Myocyte (in vitro differentiated cells): ENCODE measurements around the gene RAB25. TPM values are rescaled to one million over a fixed set of nuclear protein-coding genes. Genes with fewer than 3 reads are reported as not detected.
"Not testable (repeated sequence)": the region's sequence is repeated elsewhere in the genome, so short reads cannot be mapped to it uniquely, and the experiment has no call there.

Source experiments
- DNase-seq: peaks from one replicate; pipeline ENCODE4 v3.0.0-alpha.2; 2012; ENCODE audit warnings: low read depth
- polyA plus RNA-seq: library from polyadenylated mRNA; unstranded; fragments of >200 nt; gene quantifications from one replicate; pipeline ENCODE4 v1.2.1, GENCODE V29; 2012; ENCODE audit warnings: missing spikeins
- total RNA-seq: library from RNA; depleted of rRNA; stranded (reverse); fragments of >200 nt; gene quantifications from 2 replicates; pipeline ENCODE4 v1.2.3, GENCODE V29; 2014

RAB25 gene
- not detected in 2 replicates for total RNA-seq
- polyA plus RNA-seq, result not detected

DNA sequence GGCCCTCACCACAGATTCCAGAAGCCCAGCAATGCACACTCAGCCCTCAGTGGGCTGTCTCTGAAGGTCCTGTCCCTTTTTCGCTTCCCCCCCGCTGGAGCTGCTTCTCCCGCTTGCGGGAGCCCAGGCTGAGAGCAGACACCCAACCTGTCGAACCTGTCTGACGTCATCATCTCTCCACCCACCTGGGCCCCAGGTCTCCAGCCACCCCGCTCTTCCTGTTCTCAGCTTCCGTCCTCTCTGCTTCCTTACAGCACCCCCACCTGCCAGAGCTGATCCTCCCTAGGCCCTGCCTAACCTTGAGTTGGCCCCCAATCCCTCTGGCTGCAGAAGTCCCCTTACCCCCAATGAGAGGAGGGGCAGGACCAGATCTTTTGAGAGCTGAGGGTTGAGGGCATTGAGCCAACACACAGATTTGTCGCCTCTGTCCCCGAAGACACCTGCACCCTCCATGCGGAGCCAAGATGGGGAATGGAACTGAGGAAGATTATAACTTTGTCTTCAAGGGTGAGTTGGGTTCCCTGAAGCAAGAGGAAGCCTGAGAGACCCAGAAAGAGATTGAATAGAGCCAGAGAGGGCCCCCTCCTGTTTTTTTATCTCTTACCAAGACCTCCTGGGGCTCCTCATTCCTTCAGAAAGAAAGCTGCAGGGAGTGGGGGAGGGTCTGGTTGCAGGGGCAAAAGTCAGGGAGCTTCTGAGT, at the start of gene RAB25:
Gene RAB25 (plus strand): TSS at position 224 of the 700 bp plus-strand sequence. CDS start 241 bp downstream, at position 465.
- DNase-seq, result no peak

- no peak for DNase-seq
These were observed 48.7 kb upstream of the RAB25 start for GRCh38 chr1:156012051-156012817.

DNA sequence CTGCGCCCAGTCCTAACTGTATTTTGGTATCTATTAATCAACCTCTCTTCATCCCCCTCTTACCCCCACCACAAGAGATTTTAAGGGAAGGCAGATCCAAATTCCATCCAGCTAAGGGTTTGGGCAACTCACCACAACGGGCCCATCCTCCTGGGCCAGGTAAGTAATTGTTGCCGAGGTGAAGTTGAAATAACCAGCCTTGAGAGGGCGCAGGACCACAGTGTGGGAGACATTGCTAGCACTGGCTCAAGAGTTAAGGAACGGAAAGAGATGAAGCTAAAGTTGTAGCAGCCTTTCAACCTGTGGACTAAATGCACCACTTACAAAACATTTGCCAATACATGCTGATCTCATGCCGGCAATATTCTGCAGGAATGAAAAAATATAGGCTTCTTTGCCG, 46.1 kb upstream of the RAB25 start:
- no peak for DNase-seq

DNA sequence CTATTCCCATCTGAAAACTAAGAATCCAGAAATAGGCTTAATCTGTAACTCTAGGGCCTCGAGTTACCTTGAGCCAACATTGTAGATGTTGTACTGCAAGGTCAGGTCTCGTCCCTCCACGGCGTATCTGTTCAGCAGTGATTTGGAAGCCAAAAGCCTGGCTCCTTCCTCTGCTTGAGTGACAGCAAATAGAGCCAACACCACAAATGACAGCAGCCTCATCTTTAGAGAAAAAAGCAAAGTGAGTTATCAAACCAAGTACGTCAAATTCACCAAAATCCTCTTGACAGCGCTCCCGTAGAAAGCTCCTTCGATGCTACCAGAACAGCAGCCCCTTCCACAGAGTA, 41.0 kb upstream of the RAB25 start:
- no peak for DNase-seq

GRCh38 chr1:156020293-156021092, 40.5 kb upstream of the RAB25 start, which contains the start of gene SSR2:
Gene SSR2 (minus strand): TSS chr1:156020951. CDS start chr1:156020167, 784 bp downstream.
- DNase-seq, result peak; percentile 93

DNA sequence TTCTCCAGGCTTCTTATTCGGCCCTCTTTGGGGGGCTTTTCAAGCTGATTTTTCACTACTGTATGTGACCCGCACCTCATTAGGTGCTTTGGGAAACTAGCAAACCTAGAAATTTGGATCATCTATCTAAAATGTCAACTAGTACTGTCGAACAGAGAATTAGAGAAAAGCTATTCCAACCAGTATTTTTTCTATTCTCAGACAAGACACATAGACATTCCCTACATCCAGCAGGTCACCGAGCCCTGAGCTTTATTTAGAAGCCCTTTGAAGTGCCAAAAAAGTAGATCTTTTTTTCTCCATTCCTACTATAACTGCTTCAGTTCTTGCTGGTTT, 39.9 kb upstream of the RAB25 start:
- DNase-seq, result no peak

- no peak for DNase-seq
These were observed 39.0 kb upstream of the RAB25 start for GRCh38 chr1:156021954-156022353.

DNA sequence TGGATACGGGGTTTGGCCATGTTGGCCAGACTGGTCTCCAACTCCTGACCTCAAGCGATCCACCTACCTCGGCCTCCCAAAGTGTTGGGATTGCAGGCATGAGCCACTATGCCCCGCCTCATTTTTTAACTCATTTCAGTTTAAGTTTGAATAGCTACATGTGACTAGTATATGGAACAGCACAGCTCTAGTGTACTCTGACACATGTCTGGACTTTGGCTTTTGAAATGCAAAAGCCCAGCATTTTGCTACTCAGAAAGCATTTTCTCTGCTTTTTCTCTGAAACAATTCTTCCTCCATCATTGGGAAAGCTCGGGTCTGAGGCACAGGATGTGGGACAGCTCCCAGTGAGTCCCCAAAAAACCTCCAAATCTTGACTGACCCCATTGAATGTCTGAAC, 36.2 kb upstream of the RAB25 start:
- DNase-seq, result no peak

- DNase-seq, result no peak
These were observed 35.1 kb upstream of the RAB25 start for GRCh38 chr1:156025876-156026275.

DNA sequence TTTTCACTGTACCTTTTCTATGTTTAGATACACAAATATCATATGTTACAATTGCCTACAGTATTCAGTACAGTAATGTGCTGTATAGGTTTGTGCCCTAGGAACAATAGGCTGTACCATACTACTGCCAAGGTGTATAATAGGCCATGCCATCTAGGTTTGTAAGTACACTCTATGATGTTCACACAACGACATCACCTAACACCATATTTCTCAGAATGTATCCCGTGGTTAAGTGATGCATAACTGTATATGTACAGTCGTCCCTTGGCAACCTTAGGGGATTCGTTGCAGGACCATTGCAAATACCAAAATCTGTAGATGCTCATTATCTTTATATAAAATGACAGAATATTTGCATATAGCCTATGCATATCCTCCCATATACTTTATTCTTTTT, 34.4 kb upstream of the RAB25 start:
- DNase-seq, result no peak

- peak; percentile 22 for DNase-seq
These were observed 27.9 kb upstream of the RAB25 start for GRCh38 chr1:156033011-156033410.

DNA sequence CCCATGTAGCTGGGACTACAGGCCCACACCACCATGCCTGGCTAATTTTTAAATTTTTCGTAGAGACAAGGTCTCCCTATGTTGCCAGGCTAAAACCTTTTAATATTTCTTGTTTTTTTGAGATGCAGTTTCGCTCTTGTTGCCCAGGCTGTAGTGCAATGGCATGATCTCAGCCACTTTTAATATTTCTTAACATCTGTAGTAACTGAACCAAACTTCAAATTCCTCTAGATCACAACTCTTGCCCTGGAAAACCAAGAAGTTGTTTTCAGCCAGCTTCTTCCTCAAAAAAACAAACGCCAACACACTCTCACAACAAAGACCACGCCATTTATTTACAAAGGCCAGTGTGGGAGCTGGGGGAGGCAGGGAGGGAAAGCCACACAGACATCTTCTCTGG, 26.0 kb upstream of the RAB25 start:
- not testable (repeated sequence) for DNase-seq

- no peak for DNase-seq
These were observed 18.1 kb upstream of the RAB25 start for GRCh38 chr1:156042828-156043227.

DNA sequence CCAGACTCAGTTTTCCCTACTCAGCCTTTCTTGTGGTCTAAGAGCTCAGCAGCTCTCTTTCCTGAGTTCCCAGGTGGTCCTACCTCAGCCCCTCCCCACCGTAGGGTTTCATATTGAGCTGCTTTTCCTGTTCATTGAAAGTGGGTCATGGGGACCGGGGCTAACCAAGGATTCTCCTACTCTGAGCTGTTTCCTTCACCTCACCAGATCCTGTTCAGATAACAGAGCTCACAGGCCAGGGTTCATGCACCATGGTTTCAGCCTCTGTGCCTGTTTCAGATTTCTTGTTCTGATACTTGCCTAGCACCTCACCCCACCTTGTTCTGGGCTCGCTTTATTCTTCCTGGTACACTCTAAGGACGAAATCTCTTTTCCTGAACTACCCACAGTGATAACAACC, 15.9 kb upstream of the RAB25 start:
- DNase-seq, result no peak

- peak; percentile 17 for DNase-seq
These were observed 12.2 kb upstream of the RAB25 start for GRCh38 chr1:156048663-156049258.

GRCh38 chr1:156050376-156050775, 10.6 kb upstream of the RAB25 start:
- DNase-seq, result peak; percentile 98

GRCh38 chr1:156051011-156051725, 9.8 kb upstream of the RAB25 start:
- no peak for DNase-seq

DNA sequence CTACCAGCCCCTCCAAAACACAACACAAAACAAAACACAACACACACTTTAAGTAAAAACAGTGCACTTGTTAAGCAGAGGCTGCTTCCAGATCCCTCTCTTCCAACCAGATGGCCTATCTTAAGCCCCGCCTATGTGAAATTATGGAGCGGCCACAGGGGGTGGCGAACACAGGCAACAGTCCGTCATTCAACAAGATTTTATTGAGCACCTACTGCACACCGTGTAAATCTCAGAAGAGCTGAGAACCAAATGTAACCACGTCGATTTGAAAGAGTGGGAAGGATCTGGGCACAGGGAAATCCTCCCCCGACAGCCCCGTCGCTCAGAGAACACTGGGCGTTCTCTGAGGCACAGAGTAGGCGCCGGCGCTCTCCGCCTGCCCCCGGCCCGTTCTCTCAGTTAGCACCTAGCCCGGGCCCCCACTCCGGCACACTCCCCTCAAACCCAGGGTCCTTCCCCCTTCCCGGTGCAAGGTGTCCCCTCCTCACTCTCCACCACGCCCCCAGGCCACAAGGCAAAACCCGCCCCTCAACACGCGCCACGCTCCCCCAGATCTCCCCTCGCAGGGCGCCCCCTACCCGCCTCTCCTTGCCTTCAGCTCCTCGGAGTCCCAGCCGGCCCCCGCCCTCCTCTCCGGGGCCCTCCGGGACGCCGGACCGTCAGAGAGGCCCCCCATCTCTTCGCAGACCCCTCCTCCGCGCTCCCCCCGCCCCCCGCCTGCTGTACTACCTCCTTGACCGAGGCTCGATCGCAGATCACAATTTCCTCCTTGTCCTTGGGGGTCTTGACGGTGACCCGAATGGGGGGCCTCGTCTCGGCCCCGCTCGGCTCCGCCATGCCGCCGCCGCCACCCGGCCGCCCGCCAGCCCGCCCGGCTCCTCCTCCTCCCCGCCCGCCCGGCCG, 7.8 kb upstream of the RAB25 start:
- DNase-seq, result peak; percentile 72

- peak; percentile 88 for DNase-seq
These were observed 7.0 kb upstream of the RAB25 start, which contains the start of gene UBQLN4 for GRCh38 chr1:156053768-156054499. Gene UBQLN4 (minus strand): TSS chr1:156053798. CDS start chr1:156053701, 97 bp downstream.
